Body of pancreas (tissue), 4 donors: Measurements from ENCODE around the gene RBMS3. TPM values are rescaled to one million over a fixed set of nuclear protein-coding genes. Genes with fewer than 3 reads are reported as not detected.
"Not testable (repeated sequence)": the region's sequence is repeated elsewhere in the genome, so short reads cannot be mapped to it uniquely, and the experiment has no call there.

Source experiments
- ATAC-seq: fragments of 150-250 bp; one replicate; pipeline ENCODE4 v1.9.1; 2016
- DNase-seq, 4 donors: peaks; one replicate each; pipeline ENCODE4 v3.0.0-alpha.2; 2019
- H3K27ac ChIP-seq, 4 donors: fragments of 200-600 bp; sonication (generic); 1 replicate in 3 of 4; 2 replicates in 1 of 4; pipeline versions ENCODE4 v1.5.1 to v1.6.1; 2016 to 2019; ENCODE audit warnings: mild to moderate bottlenecking in 1 of 4, mixed read lengths in 1 of 4, moderate library complexity in 1 of 4
- H3K27me3 ChIP-seq, 2 donors: fragments of 200-600 bp; sonication (generic); one replicate each; pipeline ENCODE4 v1.6.0; 2016; ENCODE audit warnings: mild to moderate bottlenecking in 1 of 2
- H3K36me3 ChIP-seq, 2 donors: fragments of 200-600 bp; sonication (generic); replicated peaks in 1 of 2; 2 replicates each; pipeline ENCODE4 v1.5.1; 2016; ENCODE audit warnings: low read depth in 2 of 2; ENCODE audit not compliant: insufficient read depth in 1 of 2
- H3K4me1 ChIP-seq: fragments of 200-600 bp; sonication (generic); one replicate; pipeline ENCODE4 v1.6.0; 2016
- H3K4me3 ChIP-seq, 2 donors: fragments of 200-600 bp; sonication (generic); 1 replicate in 1 of 2; 2 replicates in 1 of 2; pipeline ENCODE4 v1.5.1; 2016 to 2019
- H3K9me3 ChIP-seq, 3 donors: fragments of 200-600 bp; sonication (generic); 1 replicate in 2 of 3; 2 replicates in 1 of 3; pipeline ENCODE4 v1.5.1; 2016
- CTCF ChIP-seq, 7 experiments: fragments of 450-650 bp in 4 of 7; fragments of 200-600 bp in 3 of 7; sonication (generic) in 3 of 7; IDR thresholded peaks; one replicate each; pipeline ENCODE4 v1.5.1; 2016 to 2019; ENCODE audit warnings: antibody characterized with exemption in 7 of 7
- POLR2A ChIP-seq, 3 donors: fragments of 450-650 bp; IDR thresholded peaks; one replicate each; pipeline ENCODE4 v1.6.1; 2016; ENCODE audit warnings: antibody characterized with exemption in 3 of 3, mild to moderate bottlenecking in 2 of 3
- WGBS, 2 donors: methylation state at CpG; one replicate each; pipeline ENCODE4 v1.1.5; 2017; 5-methylcytosine and 5-hydroxymethylcytosine counted together
- intact Hi-C: fragments of 100-400 bp; cut with DNase I; formaldehyde crosslinking; loops from one replicate; pipeline ENCODE4 v1.15.1; 2023
- total RNA-seq, 2 donors: library from RNA; depleted of rRNA; stranded (reverse); fragments of >200 nt; gene quantifications; one replicate each; pipeline ENCODE4 v1.1.0, GENCODE V29; 2016

Gene RBMS3
- total RNA-seq = 10 to 100 TPM; 17.4 to 29.7 TPM

- Histone ChIP-seq H3K4me1 (peaks cover 8% of the 10 kb centered on the region), H3K27ac (peak within 1 kb of the TSS; percentile 27 to 63 (median 48)), H3K27me3 (no peaks in the 10 kb centered on the region), H3K36me3 (no peaks in the 10 kb centered on the region), H3K9me3 (no peaks in the 10 kb centered on the region), H3K4me3 (peak within 1 kb of the TSS in 1 of 2 donors; percentile 5)
- ATAC-seq = peak; percentile 76
- peak; percentile 47 to 72 (median 60) for DNase-seq
- TF ChIP-seq POLR2A (IDR thresholded peaks at IDR 0.05) (peak in 2 of 3 donors; percentile 43 to 48), CTCF (IDR thresholded peaks at IDR 0.05) (peak in 6 of 7 experiments; percentile 10 to 45 (median 32))
- WGBS, 2 donors = 2% methylated on average over 16 of the region's 16 CpGs
- intact Hi-C loops = no loop called here
These were observed at the start of gene RBMS3 for GRCh38 chr3:29280404-29281093. Gene RBMS3 (plus strand): TSS chr3:29281071.

- H3K4me1 ChIP-seq, ATAC-seq, H3K27ac ChIP-seq, H3K4me3 ChIP-seq, H3K9me3 ChIP-seq, H3K27me3 ChIP-seq, DNase-seq, intact Hi-C loops, H3K36me3 ChIP-seq: not testable (repeated sequence)
- WGBS, 2 donors = 0% methylated on average over 1 of the region's 1 CpG
These were observed 47.7 kb upstream of the RBMS3 start for GRCh38 chr3:29233126-29233525.

- intact Hi-C loops = no loop called here
- Histone ChIP-seq H3K9me3 (no peaks in the 10 kb centered on the region), H3K36me3 (no peaks in the 10 kb centered on the region), H3K4me3 (no peak overlapping the region), H3K27ac (no peak overlapping the region), H3K27me3 (no peaks in the 10 kb centered on the region), H3K4me1 (no peaks in the 10 kb centered on the region)
- 58 to 74% methylated on average over 3 of the region's 3 CpGs for WGBS, 2 donors
- TF ChIP-seq POLR2A (IDR thresholded peaks at IDR 0.05) = no peak
- no peak for TF ChIP-seq CTCF (IDR thresholded peaks at IDR 0.05)
- ATAC-seq (no peak), DNase-seq (no peak)
These were observed 44.6 kb upstream of the RBMS3 start for GRCh38 chr3:29236146-29236840.

GRCh38 chr3:29239376-29239775 lies 41.5 kb upstream of the RBMS3 start:
- 73 to 83% methylated on average over 2 of the region's 2 CpGs for WGBS, 2 donors
- no peak overlapping the region for H3K27ac ChIP-seq
- H3K36me3 ChIP-seq = no peaks in the 10 kb centered on the region
- H3K9me3 ChIP-seq = no peaks in the 10 kb centered on the region
- H3K4me3 ChIP-seq = no peak overlapping the region
- ATAC-seq (no peak), DNase-seq (no peak)
- TF ChIP-seq CTCF (IDR thresholded peaks at IDR 0.05) = no peak
- TF ChIP-seq POLR2A (IDR thresholded peaks at IDR 0.05) = no peak
- intact Hi-C loops = no loop called here
- no peaks in the 10 kb centered on the region for H3K27me3 ChIP-seq
- H3K4me1 ChIP-seq = no peaks in the 10 kb centered on the region

GRCh38 chr3:29240248-29240647 lies 40.6 kb upstream of the RBMS3 start:
- H3K27me3 ChIP-seq = no peaks in the 10 kb centered on the region
- no peak overlapping the region for H3K4me3 ChIP-seq
- intact Hi-C loops = no loop called here
- H3K4me1 ChIP-seq = no peaks in the 10 kb centered on the region
- H3K9me3 ChIP-seq = no peaks in the 10 kb centered on the region
- no peak overlapping the region for H3K27ac ChIP-seq
- no peak for ATAC-seq
- no peaks in the 10 kb centered on the region for H3K36me3 ChIP-seq
- DNase-seq = no peak
- TF ChIP-seq POLR2A (IDR thresholded peaks at IDR 0.05) = no peak
- no peak for TF ChIP-seq CTCF (IDR thresholded peaks at IDR 0.05)
